IMR-90 (cell line): ENCODE measurements around the gene SCYGR8. TPM values are rescaled to one million over a fixed set of nuclear protein-coding genes. Genes with fewer than 3 reads are reported as not detected.

Experiments
- ATAC-seq: fragments of 200-7000 bp; cut with Tn5 transposase; 2 replicates; pipeline ENCODE4 v1.9.1; 2020; ENCODE audit warnings: low read depth, mild to moderate bottlenecking, moderate library complexity
- BruUV-seq: library from RNA; stranded (reverse); fragments of 400-500 nt; replicated peaks from 2 replicates; lab custom pipeline; 2021; lab: Mats Ljungman, UMichigan
- CTCF ChIA-PET: fragments of 300-600 bp; formaldehyde crosslinking; extraction: SDS; loops from one replicate; lab custom pipeline; 2021; ENCODE audit warnings: antibody characterized with exemption; lab: Yijun Ruan, JAX
- POLR2A ChIA-PET: fragments of 300-600 bp; sonication (Branson Sonifier 250); formaldehyde crosslinking; loops from one replicate; lab custom pipeline; 2022; ENCODE audit warnings: antibody characterized with exemption; ENCODE audit not compliant: unreplicated experiment; lab: Charles Lee
- DNase-seq: peaks from one replicate; pipeline ENCODE4 v3.0.0; 2013
- H2AFZ ChIP-seq: replicated peaks from 2 replicates; pipeline ENCODE3; 2013; ENCODE audit warnings: low read length, mild to moderate bottlenecking; ENCODE audit not compliant: poor library complexity
- H2AK5ac ChIP-seq: 2 replicates; pipeline ENCODE4 v1.6.1; 2013; ENCODE audit warnings: low read depth, low read length, inconsistent platforms
- H2AK9ac ChIP-seq: replicated peaks from 2 replicates; pipeline ENCODE3; 2013; ENCODE audit warnings: mild to moderate bottlenecking, low read depth, low read length, moderate library complexity; ENCODE audit not compliant: poor library complexity
- H2BK120ac ChIP-seq: 2 replicates; pipeline ENCODE4 v1.6.1; 2013; ENCODE audit warnings: low read depth, low read length, inconsistent platforms
- H2BK15ac ChIP-seq: 3 replicates; pipeline ENCODE4 v1.6.1; 2013; ENCODE audit warnings: low read depth, low read length, inconsistent platforms
- H2BK20ac ChIP-seq: 2 replicates; pipeline ENCODE4 v1.6.1; 2013; ENCODE audit warnings: low read depth, mild to moderate bottlenecking, inconsistent platforms, low read length, moderate library complexity
- H2BK5ac ChIP-seq: 2 replicates; pipeline ENCODE4 v1.6.1; 2013; ENCODE audit warnings: mild to moderate bottlenecking, low read depth, low read length, inconsistent platforms; ENCODE audit not compliant: poor library complexity, severe bottlenecking
- H3K14ac ChIP-seq: replicated peaks from 2 replicates; pipeline ENCODE4 v1.6.1; 2013; ENCODE audit warnings: low read depth, low read length, inconsistent platforms
- H3K18ac ChIP-seq: 2 replicates; pipeline ENCODE4 v1.6.1; 2013; ENCODE audit warnings: low read depth, low read length, control low read depth
- H3K23ac ChIP-seq: 2 replicates; pipeline ENCODE4 v1.6.1; 2013; ENCODE audit warnings: low read depth, low read length, inconsistent platforms
- H3K27ac ChIP-seq: 2 replicates; pipeline ENCODE4 v1.5.1; 2013; ENCODE audit warnings: mild to moderate bottlenecking, control low read depth, low read length; ENCODE audit not compliant: insufficient read depth
- H3K27me3 ChIP-seq: 2 replicates; pipeline ENCODE4 v1.6.1; 2013; ENCODE audit warnings: low read length; ENCODE audit not compliant: control insufficient read depth, insufficient read depth
- H3K36me3 ChIP-seq: 2 replicates; pipeline ENCODE4 v1.6.1; 2013; ENCODE audit warnings: low read length, mixed read lengths; ENCODE audit not compliant: control insufficient read depth, insufficient read depth
- H3K4ac ChIP-seq: 2 replicates; pipeline ENCODE4 v1.6.1; 2013; ENCODE audit warnings: low read depth, low read length, inconsistent platforms
- H3K4me1 ChIP-seq: 2 replicates; pipeline ENCODE4 v1.6.1; 2013; ENCODE audit warnings: low read length, mixed read lengths; ENCODE audit not compliant: control insufficient read depth, insufficient read depth
- H3K4me2 ChIP-seq: 2 replicates; pipeline ENCODE4 v1.6.1; 2013; ENCODE audit warnings: low read depth, mild to moderate bottlenecking, control low read depth, low read length, moderate library complexity
- H3K4me3 ChIP-seq: 2 replicates; pipeline ENCODE4 v1.5.1; 2013; ENCODE audit warnings: low read depth, mild to moderate bottlenecking, control low read depth, low read length, moderate library complexity; ENCODE audit not compliant: insufficient read depth
- H3K56ac ChIP-seq: 2 replicates; pipeline ENCODE4 v1.6.1; 2013; ENCODE audit warnings: low read length, inconsistent platforms; ENCODE audit not compliant: insufficient read depth; ENCODE audit errors: extremely low read depth
- H3K79me1 ChIP-seq, 2 experiments: 2 replicates each; pipeline ENCODE4 v1.6.1; 2013; ENCODE audit warnings: low read length in 2 of 2, inconsistent platforms in 1 of 2, low read depth in 1 of 2
- H3K9ac ChIP-seq: 2 replicates; pipeline ENCODE4 v1.6.1; 2013; ENCODE audit warnings: low read depth, low read length, control low read depth
- H3K9me1 ChIP-seq: 2 replicates; pipeline ENCODE4 v1.6.1; 2013; ENCODE audit warnings: low read length, inconsistent platforms; ENCODE audit not compliant: insufficient read depth
- H3K9me3 ChIP-seq: 2 replicates; pipeline ENCODE4 v1.6.1; 2013; ENCODE audit warnings: low read length; ENCODE audit not compliant: control insufficient read depth, insufficient read depth
- H4K20me1 ChIP-seq: 2 replicates; pipeline ENCODE4 v1.6.1; 2013; ENCODE audit warnings: low read length, inconsistent platforms; ENCODE audit not compliant: insufficient read depth
- H4K5ac ChIP-seq: 2 replicates; pipeline ENCODE4 v1.6.1; 2013; ENCODE audit warnings: mild to moderate bottlenecking, low read depth, low read length, control low read depth
- H4K8ac ChIP-seq, 2 experiments: 2 replicates each; pipeline ENCODE4 v1.6.1; 2013; ENCODE audit warnings: low read depth in 2 of 2, low read length in 2 of 2, control low read depth in 1 of 2, inconsistent platforms in 1 of 2
- H4K91ac ChIP-seq: 2 replicates; pipeline ENCODE4 v1.6.1; 2013; ENCODE audit warnings: low read depth, low read length, inconsistent platforms; ENCODE audit not compliant: insufficient read depth
- CEBPB ChIP-seq: IDR thresholded peaks from 2 replicates; pipeline ENCODE4 v1.6.1; 2012; ENCODE audit warnings: low read depth, low read length, improper control_type of control experiment
- CHD1 ChIP-seq: IDR thresholded peaks from 2 replicates; pipeline ENCODE4 v1.6.1; 2012; ENCODE audit warnings: low read depth, low read length, improper control_type of control experiment
- MAZ ChIP-seq: IDR thresholded peaks from 2 replicates; pipeline ENCODE4 v1.6.1; 2012; ENCODE audit warnings: low read depth, mild to moderate bottlenecking, low read length, improper control_type of control experiment, moderate library complexity, borderline replicate concordance
- MXI1 ChIP-seq: IDR thresholded peaks from 2 replicates; pipeline ENCODE4 v1.6.1; 2012; ENCODE audit warnings: low read depth, mild to moderate bottlenecking, low read length, moderate library complexity, borderline replicate concordance
- POLR2A ChIP-seq: IDR thresholded peaks from 2 replicates; pipeline ENCODE4 v1.6.1; 2012; ENCODE audit warnings: mild to moderate bottlenecking, low read depth, low read length
- RCOR1 ChIP-seq: IDR thresholded peaks from 2 replicates; pipeline ENCODE4 v1.6.1; 2012; ENCODE audit warnings: mild to moderate bottlenecking, low read length, improper control_type of control experiment; ENCODE audit not compliant: insufficient replicate concordance
- SMC3 ChIP-seq: fragments of 150-350 bp; IDR thresholded peaks from 2 replicates; pipeline ENCODE4 v1.6.1; 2016; ENCODE audit warnings: low read depth, mild to moderate bottlenecking, antibody characterized with exemption, low read length, moderate library complexity
- WGBS, 2 experiments: methylation state at CpG; one replicate each; pipeline versions ENCODE4 v1.1.5 to v1.1.7; 2013; ENCODE audit warnings: missing lambda C conversion rate in 2 of 2; ENCODE audit not compliant: insufficient read length in 1 of 2; ENCODE audit errors: extremely low coverage in 2 of 2; 5-methylcytosine and 5-hydroxymethylcytosine counted together
- dilution Hi-C: fragments of 300-500 bp; cut with HindIII; formaldehyde crosslinking; loops from one replicate; pipeline ENCODE4 v1.14.3; 2018; ENCODE audit warnings: low sequenced_read_pairs; ENCODE audit not compliant: unreplicated experiment
- in situ Hi-C: fragments of 300-500 bp; cut with MboI; formaldehyde crosslinking; loops from 3 replicates; pipeline ENCODE4 v1.14.3; 2019; ENCODE audit warnings: low sequenced_read_pairs, inconsistent platforms, mixed read lengths
- intact Hi-C: fragments of 100-400 bp; cut with micrococcal nuclease; formaldehyde crosslinking; loops from 2 replicates; pipeline ENCODE4 v1.10.0; 2022
- polyA plus RNA-seq, 3 experiments: library from polyadenylated mRNA; depleted of rRNA; stranded (reverse); fragments of >200 nt; gene quantifications; 2 replicates each; pipeline ENCODE4 v1.2.3, GENCODE V29; 2012; ENCODE audit warnings: low replicate concordance in 1 of 3
- total RNA-seq: library from RNA; depleted of rRNA; stranded (reverse); fragments of >200 nt; gene quantifications from 2 replicates; pipeline ENCODE4 v1.2.3, GENCODE V29; 2012

SCYGR8 gene
- total and polyA plus RNA-seq, 2 of the 4 experiments (the other 2 are of a cell fraction), result not detected

- dilution Hi-C loops, result no loop called here
- WGBS, 2 experiments, result no CpG with 5 or more reads among the region's 6 CpGs
These were observed 38.3 kb upstream of the SCYGR8 start for GRCh38 chr2:227707390-227707789.

More at GRCh38 chr2:227707390-227707789, 38.3 kb upstream of the SCYGR8 start:
- in situ Hi-C loops, result no loop called here
- no peak overlapping the region for H3K18ac ChIP-seq
- no peaks in the 10 kb centered on the region for H4K20me1 ChIP-seq
- no peak overlapping the region for H4K8ac ChIP-seq
- no peak overlapping the region for H2BK5ac ChIP-seq
- ChIA-PET CTCF (no interaction called here), POLR2A (no interaction called here)
- no peak overlapping the region for H3K23ac ChIP-seq
- TF ChIP-seq POLR2A, result no peak
- TF ChIP-seq RCOR1, result no peak
- no peak for TF ChIP-seq CEBPB
- no peak for TF ChIP-seq MAZ
- no peak for TF ChIP-seq CHD1
- no peak for TF ChIP-seq MXI1
- no peak for TF ChIP-seq SMC3
- H4K5ac ChIP-seq, result no peak overlapping the region
- H3K36me3 ChIP-seq, result no peaks in the 10 kb centered on the region
- H3K9me1 ChIP-seq, result no peaks in the 10 kb centered on the region
- no peak overlapping the region for H3K27ac ChIP-seq
- H3K9ac ChIP-seq, result no peak overlapping the region
- no peaks in the 10 kb centered on the region for H3K27me3 ChIP-seq
- H2AK9ac ChIP-seq, result no peak overlapping the region
- DNase-seq (no peak), ATAC-seq (no peak)
- no peak overlapping the region for H3K4me2 ChIP-seq
- H3K79me1 ChIP-seq, result no peaks in the 10 kb centered on the region
- intact Hi-C loops, result no loop called here
- no TSS peak for BruUV-seq
- no peak overlapping the region for H2BK120ac ChIP-seq
- H3K4me1 ChIP-seq, result no peaks in the 10 kb centered on the region
- H3K4me3 ChIP-seq, result no peak overlapping the region
- no peak overlapping the region for H3K4ac ChIP-seq
- H2BK15ac ChIP-seq, result no peak overlapping the region
- H3K14ac ChIP-seq, result no peak overlapping the region
- H2BK20ac ChIP-seq, result no peak overlapping the region
- no peak overlapping the region for H4K91ac ChIP-seq
- no peak overlapping the region for H3K56ac ChIP-seq
- no peak overlapping the region for H2AFZ ChIP-seq
- H3K9me3 ChIP-seq, result no peaks in the 10 kb centered on the region
- H2AK5ac ChIP-seq, result no peak overlapping the region
